ENCODE measurements around the gene PRKCE.

The PRKCE gene

GRCh38 chr2:46077522-46078107, 426.1 kb downstream of the PRKCE start:
- H3K27ac ChIP-seq (ENCODE audit: low read length): no peak overlapping the region
- no peak overlapping the region for H3K4me3 ChIP-seq (ENCODE audit: low read length in 2 of 2)
- H3K36me3 ChIP-seq (ENCODE audit: control insufficient read depth in 2 of 2, insufficient read depth in 2 of 2, low read length in 2 of 2): no peaks in the 10 kb centered on the region
- no peak overlapping the region for H3K9ac ChIP-seq (ENCODE audit: low read length in 2 of 2)
- no peaks in the 10 kb centered on the region for H3K27me3 ChIP-seq (ENCODE audit: control insufficient read depth in 1 of 2, insufficient read depth in 2 of 2, low read length in 2 of 2)
- peaks cover 5% of the 10 kb centered on the region for H3K4me1 ChIP-seq (ENCODE audit: control insufficient read depth, insufficient read depth, low read length)
- H3K9me3 ChIP-seq (ENCODE audit: control insufficient read depth in 2 of 2, low read length in 2 of 2): no peaks in the 10 kb centered on the region

DNA sequence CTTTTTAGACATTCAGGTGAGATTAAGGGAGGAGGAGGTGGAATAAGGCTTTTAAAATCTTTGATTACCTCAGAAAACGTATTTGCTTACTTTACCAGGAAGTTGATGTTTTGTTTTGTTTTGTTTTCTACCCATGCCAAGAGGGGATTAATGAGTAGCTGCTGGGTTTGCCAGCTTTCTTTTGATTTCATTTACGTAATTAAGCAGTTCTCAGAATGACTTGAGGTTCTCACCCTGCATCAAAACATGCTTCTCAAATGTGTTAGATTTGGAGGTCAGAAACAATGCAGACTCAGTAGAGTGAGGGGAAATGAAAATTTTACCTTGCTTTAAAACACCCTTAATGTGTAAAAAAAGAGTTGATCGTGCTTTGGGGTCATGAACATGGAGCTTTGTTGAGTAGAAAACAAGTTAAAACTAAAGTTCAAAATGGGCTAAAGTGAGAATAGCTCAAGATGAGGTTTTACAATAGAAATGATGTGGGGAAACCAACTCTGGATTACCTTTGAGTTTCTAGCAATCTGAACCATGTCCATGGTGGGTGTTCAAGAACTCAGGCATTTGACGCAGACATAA, 428.6 kb downstream of the PRKCE start:
- H3K27ac ChIP-seq (ENCODE audit: low read length): no peak overlapping the region
- peaks cover 2% of the 10 kb centered on the region for H3K4me1 ChIP-seq (ENCODE audit: control insufficient read depth, insufficient read depth, low read length)
- no peaks in the 10 kb centered on the region for H3K9me3 ChIP-seq (ENCODE audit: control insufficient read depth in 2 of 2, low read length in 2 of 2)
- no peaks in the 10 kb centered on the region for H3K36me3 ChIP-seq (ENCODE audit: control insufficient read depth in 2 of 2, insufficient read depth in 2 of 2, low read length in 2 of 2)
- H3K4me3 ChIP-seq (ENCODE audit: low read length in 2 of 2): no peak overlapping the region
- H3K27me3 ChIP-seq (ENCODE audit: control insufficient read depth in 1 of 2, insufficient read depth in 2 of 2, low read length in 2 of 2): no peaks in the 10 kb centered on the region
- H3K9ac ChIP-seq (ENCODE audit: low read length in 2 of 2): no peak overlapping the region

- H3K36me3 ChIP-seq (ENCODE audit: control insufficient read depth in 2 of 2, insufficient read depth in 2 of 2, low read length in 2 of 2): peaks cover 0 to 4% of the 10 kb centered on the region in 2 donors
- no peaks in the 10 kb centered on the region for H3K27me3 ChIP-seq (ENCODE audit: control insufficient read depth in 1 of 2, insufficient read depth in 2 of 2, low read length in 2 of 2)
- no peak overlapping the region for H3K27ac ChIP-seq (ENCODE audit: low read length)
- no peak overlapping the region for H3K4me3 ChIP-seq (ENCODE audit: low read length in 2 of 2)
- H3K9me3 ChIP-seq (ENCODE audit: control insufficient read depth in 2 of 2, low read length in 2 of 2): no peaks in the 10 kb centered on the region
- H3K9ac ChIP-seq (ENCODE audit: low read length in 2 of 2): no peak overlapping the region
- H3K4me1 ChIP-seq (ENCODE audit: control insufficient read depth, insufficient read depth, low read length): peaks cover 2% of the 10 kb centered on the region
Observed at GRCh38 chr2:46082531-46083485, 431.3 kb downstream of the PRKCE start.

GRCh38 chr2:46086578-46087070, 435.1 kb downstream of the PRKCE start:
- Histone ChIP-seq H3K4me3 (ENCODE audit: low read length in 2 of 2) (no peak overlapping the region), H3K4me1 (ENCODE audit: control insufficient read depth, insufficient read depth, low read length) (peaks cover 2% of the 10 kb centered on the region), H3K9me3 (ENCODE audit: control insufficient read depth in 2 of 2, low read length in 2 of 2) (no peaks in the 10 kb centered on the region), H3K36me3 (ENCODE audit: control insufficient read depth in 2 of 2, insufficient read depth in 2 of 2, low read length in 2 of 2) (peaks cover 6 to 17% of the 10 kb centered on the region in 2 donors), H3K9ac (ENCODE audit: low read length in 2 of 2) (no peak overlapping the region), H3K27ac (ENCODE audit: low read length) (no peak overlapping the region), H3K27me3 (ENCODE audit: control insufficient read depth in 1 of 2, insufficient read depth in 2 of 2, low read length in 2 of 2) (no peaks in the 10 kb centered on the region)

DNA sequence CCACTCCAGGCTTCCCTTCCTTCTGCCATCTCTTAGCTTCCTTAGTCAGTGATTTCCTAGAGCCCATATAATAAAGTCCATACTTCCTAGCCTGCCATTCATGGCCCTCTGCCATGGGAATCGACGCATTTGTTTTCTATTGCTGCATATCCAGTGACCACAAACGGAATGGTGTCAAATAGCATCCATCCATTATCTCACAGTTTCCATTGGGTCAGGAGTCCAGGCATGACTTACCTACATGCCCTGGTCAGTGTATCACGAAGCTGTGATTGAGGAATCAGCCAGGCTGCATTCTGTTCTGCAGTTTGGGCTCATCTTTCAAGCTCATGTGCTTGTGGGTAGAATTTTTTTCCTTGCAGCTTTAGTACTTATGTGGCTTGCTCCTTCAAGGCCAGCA, 436.0 kb downstream of the PRKCE start:
- no peak overlapping the region for H3K27ac ChIP-seq (ENCODE audit: low read length)
- no peak overlapping the region for H3K4me3 ChIP-seq (ENCODE audit: low read length in 2 of 2)

GRCh38 chr2:46091004-46091403, 439.5 kb downstream of the PRKCE start:
- H3K9ac ChIP-seq (ENCODE audit: low read length in 2 of 2): no peak overlapping the region
- H3K9me3 ChIP-seq (ENCODE audit: control insufficient read depth in 2 of 2, low read length in 2 of 2): no peaks in the 10 kb centered on the region
- peaks cover 6 to 17% of the 10 kb centered on the region in 2 donors for H3K36me3 ChIP-seq (ENCODE audit: control insufficient read depth in 2 of 2, insufficient read depth in 2 of 2, low read length in 2 of 2)
- no peak overlapping the region for H3K27ac ChIP-seq (ENCODE audit: low read length)
- H3K4me3 ChIP-seq (ENCODE audit: low read length in 2 of 2): no peak overlapping the region
- H3K4me1 ChIP-seq (ENCODE audit: control insufficient read depth, insufficient read depth, low read length): no peaks in the 10 kb centered on the region
- H3K27me3 ChIP-seq (ENCODE audit: control insufficient read depth in 1 of 2, insufficient read depth in 2 of 2, low read length in 2 of 2): no peaks in the 10 kb centered on the region

More for the DNA sequence above, 436.0 kb downstream of the PRKCE start:
- no peaks in the 10 kb centered on the region for H3K9me3 ChIP-seq (ENCODE audit: control insufficient read depth in 2 of 2, low read length in 2 of 2)
- H3K4me1 ChIP-seq (ENCODE audit: control insufficient read depth, insufficient read depth, low read length): no peaks in the 10 kb centered on the region
- H3K9ac ChIP-seq (ENCODE audit: low read length in 2 of 2): no peak overlapping the region
- peaks cover 6 to 17% of the 10 kb centered on the region in 2 donors for H3K36me3 ChIP-seq (ENCODE audit: control insufficient read depth in 2 of 2, insufficient read depth in 2 of 2, low read length in 2 of 2)
- H3K27me3 ChIP-seq (ENCODE audit: control insufficient read depth in 1 of 2, insufficient read depth in 2 of 2, low read length in 2 of 2): no peaks in the 10 kb centered on the region

GRCh38 chr2:46091961-46092667, 440.6 kb downstream of the PRKCE start:
- H3K27ac ChIP-seq (ENCODE audit: low read length): no peak overlapping the region
- H3K36me3 ChIP-seq (ENCODE audit: control insufficient read depth in 2 of 2, insufficient read depth in 2 of 2, low read length in 2 of 2): peaks cover 6 to 17% of the 10 kb centered on the region in 2 donors
- H3K4me1 ChIP-seq (ENCODE audit: control insufficient read depth, insufficient read depth, low read length): no peaks in the 10 kb centered on the region
- no peaks in the 10 kb centered on the region for H3K27me3 ChIP-seq (ENCODE audit: control insufficient read depth in 1 of 2, insufficient read depth in 2 of 2, low read length in 2 of 2)
- no peaks in the 10 kb centered on the region for H3K9me3 ChIP-seq (ENCODE audit: control insufficient read depth in 2 of 2, low read length in 2 of 2)
- no peak overlapping the region for H3K9ac ChIP-seq (ENCODE audit: low read length in 2 of 2)
- H3K4me3 ChIP-seq (ENCODE audit: low read length in 2 of 2): no peak overlapping the region

GRCh38 chr2:46094689-46095088, 443.2 kb downstream of the PRKCE start:
- Histone ChIP-seq H3K4me3 (ENCODE audit: low read length in 2 of 2) (no peak overlapping the region), H3K9me3 (ENCODE audit: control insufficient read depth in 2 of 2, low read length in 2 of 2) (no peaks in the 10 kb centered on the region), H3K27ac (ENCODE audit: low read length) (no peak overlapping the region), H3K36me3 (ENCODE audit: control insufficient read depth in 2 of 2, insufficient read depth in 2 of 2, low read length in 2 of 2) (peaks cover 0 to under 1% of the 10 kb centered on the region in 2 donors), H3K4me1 (ENCODE audit: control insufficient read depth, insufficient read depth, low read length) (peaks cover 9% of the 10 kb centered on the region), H3K9ac (ENCODE audit: low read length in 2 of 2) (no peak overlapping the region), H3K27me3 (ENCODE audit: control insufficient read depth in 1 of 2, insufficient read depth in 2 of 2, low read length in 2 of 2) (no peaks in the 10 kb centered on the region)

DNA sequence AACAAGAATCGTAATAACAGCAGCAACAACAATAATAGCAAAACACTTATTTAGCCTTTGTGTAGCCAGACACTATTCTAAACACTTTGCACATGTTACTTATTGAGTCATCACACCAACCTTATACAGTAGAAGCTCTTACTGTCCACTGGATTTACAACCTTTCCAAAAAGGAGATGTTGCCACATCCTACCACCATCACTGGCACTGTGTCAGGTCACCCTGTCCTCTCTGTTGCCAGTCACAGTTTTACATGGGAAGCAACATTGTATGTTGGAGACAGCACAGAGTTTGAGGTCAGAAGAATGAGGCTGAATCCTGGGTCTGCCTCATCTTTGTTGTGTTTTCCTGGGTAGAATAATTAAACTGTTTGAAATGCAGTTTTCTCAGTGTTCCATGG, 444.4 kb downstream of the PRKCE start:
- H3K4me3 ChIP-seq (ENCODE audit: low read length in 2 of 2): no peak overlapping the region
- H3K9ac ChIP-seq (ENCODE audit: low read length in 2 of 2): no peak overlapping the region
- H3K27ac ChIP-seq (ENCODE audit: low read length): no peak overlapping the region
- no peaks in the 10 kb centered on the region for H3K9me3 ChIP-seq (ENCODE audit: control insufficient read depth in 2 of 2, low read length in 2 of 2)
- H3K27me3 ChIP-seq (ENCODE audit: control insufficient read depth in 1 of 2, insufficient read depth in 2 of 2, low read length in 2 of 2): no peaks in the 10 kb centered on the region
- peaks cover 0 to 2% of the 10 kb centered on the region in 2 donors for H3K36me3 ChIP-seq (ENCODE audit: control insufficient read depth in 2 of 2, insufficient read depth in 2 of 2, low read length in 2 of 2)
- peaks cover 9% of the 10 kb centered on the region for H3K4me1 ChIP-seq (ENCODE audit: control insufficient read depth, insufficient read depth, low read length)

DNA sequence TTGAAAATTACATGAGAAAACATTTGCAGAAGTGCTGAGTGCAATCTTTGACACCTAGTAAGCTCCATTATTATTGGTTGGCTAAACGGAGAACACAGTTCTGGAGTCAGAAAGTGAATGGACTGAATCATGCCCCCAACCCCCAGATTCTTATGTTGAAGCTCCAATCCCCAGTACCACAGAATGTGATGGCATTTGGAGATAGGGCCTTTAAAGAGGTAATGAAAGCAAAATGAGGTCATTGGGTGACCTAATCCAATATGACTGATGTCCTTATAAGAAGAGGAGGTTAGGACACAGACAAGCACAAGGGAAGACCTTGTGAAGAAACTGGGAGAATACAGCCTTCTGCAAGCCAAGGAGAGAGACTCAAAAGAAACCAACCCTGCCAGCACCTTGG, 444.8 kb downstream of the PRKCE start:
- H3K4me3 ChIP-seq (ENCODE audit: low read length in 2 of 2): no peak overlapping the region
- H3K27ac ChIP-seq (ENCODE audit: low read length): no peak overlapping the region
- no peaks in the 10 kb centered on the region for H3K9me3 ChIP-seq (ENCODE audit: control insufficient read depth in 2 of 2, low read length in 2 of 2)
- no peaks in the 10 kb centered on the region for H3K27me3 ChIP-seq (ENCODE audit: control insufficient read depth in 1 of 2, insufficient read depth in 2 of 2, low read length in 2 of 2)
- H3K36me3 ChIP-seq (ENCODE audit: control insufficient read depth in 2 of 2, insufficient read depth in 2 of 2, low read length in 2 of 2): peaks cover 0 to 2% of the 10 kb centered on the region in 2 donors
- no peak overlapping the region for H3K9ac ChIP-seq (ENCODE audit: low read length in 2 of 2)
- peaks cover 9% of the 10 kb centered on the region for H3K4me1 ChIP-seq (ENCODE audit: control insufficient read depth, insufficient read depth, low read length)
